ENCODE measurements around the gene HOXA13.

The HOXA13 gene

GRCh38 chr7:27191833-27192545 is 7.9 kb downstream of the HOXA13 start:
- no peak for DNase-seq

DNA sequence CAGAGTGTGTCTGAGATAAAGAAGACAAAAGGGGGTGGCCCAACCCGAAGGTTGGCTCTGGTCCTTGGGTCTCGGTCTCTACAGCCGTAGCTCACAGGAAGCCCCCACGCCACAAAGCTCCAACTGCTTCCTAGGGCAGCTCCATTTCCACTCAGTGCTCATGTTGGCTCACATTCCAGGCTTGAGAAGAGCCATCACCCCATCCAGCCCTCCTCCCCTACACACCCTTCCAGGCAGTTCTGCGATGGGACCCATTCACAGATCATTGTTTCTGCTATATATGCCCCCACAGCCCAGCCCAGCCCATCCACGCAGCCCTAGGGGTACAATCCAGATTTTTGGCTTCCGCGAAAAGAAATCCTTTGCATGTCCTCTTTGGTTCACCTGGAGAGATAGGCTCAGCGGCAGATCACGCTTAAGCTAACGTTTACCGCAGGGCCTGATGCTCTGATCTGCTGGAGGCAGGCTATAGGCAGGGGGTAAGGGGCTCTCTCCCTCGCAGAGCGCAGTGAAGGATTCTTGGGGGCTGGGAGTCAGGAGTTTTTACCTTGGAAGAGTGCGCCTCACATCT is 8.6 kb downstream of the HOXA13 start:
- no peak for DNase-seq

DNA sequence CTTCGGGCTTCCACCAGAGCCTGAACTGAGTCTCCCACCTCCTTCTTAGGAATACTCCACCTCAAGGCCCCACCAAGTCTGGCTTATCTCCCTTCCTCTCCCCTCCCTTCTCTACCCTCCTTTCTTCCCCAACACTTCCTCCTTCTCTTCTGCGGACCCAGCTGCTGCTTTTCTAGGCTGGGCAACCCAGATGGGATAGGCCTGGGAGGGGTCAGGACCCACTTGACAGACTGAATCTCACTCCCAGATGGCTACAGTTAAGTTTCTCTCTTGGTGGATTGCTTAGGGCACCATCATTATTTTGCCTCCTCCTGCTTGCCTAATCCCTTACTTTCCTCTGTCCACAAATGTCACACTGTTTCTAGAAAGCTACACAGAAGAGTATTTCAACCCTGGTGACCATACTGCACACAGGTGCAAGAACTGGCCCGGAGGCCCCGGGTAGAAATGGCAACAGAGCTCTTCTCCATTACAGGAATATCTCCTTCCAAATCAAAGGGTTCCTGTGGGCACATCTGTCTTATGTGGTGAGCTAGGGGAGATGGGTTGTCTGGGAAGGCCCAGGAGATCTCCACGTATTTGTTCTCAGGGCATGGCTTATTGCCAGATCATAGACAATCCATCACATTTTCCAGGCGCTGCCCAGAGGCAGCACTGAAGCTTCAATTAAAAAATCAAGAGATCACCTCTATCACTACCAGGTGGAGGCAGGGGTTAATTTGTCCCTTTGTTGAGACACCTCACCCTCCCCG is 9.7 kb downstream of the HOXA13 start:
- no peak for DNase-seq

DNA sequence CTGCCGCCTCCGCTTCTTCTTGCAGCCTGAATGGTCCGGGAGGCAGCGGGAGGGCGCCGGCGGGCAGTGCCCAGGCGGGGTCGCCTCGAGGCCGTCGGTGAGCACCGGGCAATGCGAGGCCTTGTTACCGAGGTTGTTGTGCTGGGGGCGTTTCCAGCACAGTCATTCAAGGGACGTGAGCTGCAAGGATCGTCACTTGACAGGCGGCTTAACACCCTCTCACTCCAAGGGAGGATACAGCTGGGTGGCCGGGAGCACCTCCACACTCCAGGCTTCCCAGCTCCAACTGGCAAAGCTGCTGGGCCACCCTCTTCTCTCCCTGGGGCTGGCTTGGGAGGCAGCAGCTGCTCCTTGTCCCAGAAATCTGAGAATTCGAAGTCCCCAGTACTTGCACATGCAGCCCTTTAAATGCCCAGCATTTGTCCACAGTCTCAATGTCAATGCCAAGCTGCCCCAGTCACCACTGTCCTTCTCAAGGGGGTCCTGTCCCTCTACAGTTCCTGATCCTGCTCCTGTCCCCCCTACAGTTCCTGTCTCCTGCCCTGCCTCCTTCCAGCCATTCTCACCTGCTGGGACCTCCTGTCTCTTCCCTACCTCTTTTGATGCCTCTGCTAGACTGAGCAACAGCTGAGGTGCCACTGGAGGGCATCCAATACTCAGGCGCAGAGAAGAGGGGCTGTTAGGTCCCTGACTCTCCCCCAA is 10.4 kb downstream of the HOXA13 start:
- DNase-seq, result no peak

DNA sequence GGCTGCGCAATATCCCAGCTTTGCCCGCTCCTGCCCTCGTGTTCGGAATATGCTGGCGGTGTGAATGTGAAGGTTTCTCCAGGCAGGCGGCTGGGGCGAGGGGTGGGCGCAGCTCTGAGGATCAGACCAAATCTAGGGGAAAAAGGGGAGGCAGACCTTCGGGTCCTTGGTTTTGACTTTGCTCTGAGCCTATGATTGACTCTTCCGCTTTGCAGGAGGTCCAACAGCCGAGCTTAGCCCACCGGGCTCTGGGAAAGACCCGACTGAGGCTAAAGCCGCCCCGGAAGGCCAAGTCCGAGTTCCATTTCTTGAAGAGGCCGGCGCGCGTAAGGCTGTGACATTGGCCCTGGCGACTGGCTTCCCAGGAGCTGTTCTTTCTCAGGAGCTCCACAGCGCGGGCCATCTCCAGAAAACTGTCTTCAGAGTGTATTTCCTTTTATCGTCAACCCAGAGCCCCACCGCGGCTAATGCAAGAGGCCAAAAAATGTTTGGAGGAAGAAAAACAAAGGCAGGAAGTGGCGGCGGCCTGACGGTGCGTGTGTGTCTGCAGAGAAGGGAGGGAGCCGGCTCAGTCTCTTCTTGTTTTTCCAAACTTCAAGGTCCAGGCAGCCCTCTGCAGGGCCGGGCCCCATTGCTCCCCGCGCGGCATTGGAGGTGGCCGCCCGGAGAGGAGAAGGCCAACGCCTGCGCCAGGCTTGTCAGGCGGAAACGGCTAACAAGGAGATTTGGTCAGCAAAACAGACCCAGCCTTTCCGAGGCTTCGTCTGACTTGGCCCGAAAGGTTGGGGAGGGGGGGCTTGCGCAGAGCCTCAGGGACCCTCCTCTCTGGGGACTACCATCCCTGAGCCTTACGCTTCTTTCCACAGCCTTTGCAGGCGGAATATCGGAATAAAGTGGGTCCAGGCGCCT is 11.3 kb downstream of the HOXA13 start:
- no peak for DNase-seq

DNA sequence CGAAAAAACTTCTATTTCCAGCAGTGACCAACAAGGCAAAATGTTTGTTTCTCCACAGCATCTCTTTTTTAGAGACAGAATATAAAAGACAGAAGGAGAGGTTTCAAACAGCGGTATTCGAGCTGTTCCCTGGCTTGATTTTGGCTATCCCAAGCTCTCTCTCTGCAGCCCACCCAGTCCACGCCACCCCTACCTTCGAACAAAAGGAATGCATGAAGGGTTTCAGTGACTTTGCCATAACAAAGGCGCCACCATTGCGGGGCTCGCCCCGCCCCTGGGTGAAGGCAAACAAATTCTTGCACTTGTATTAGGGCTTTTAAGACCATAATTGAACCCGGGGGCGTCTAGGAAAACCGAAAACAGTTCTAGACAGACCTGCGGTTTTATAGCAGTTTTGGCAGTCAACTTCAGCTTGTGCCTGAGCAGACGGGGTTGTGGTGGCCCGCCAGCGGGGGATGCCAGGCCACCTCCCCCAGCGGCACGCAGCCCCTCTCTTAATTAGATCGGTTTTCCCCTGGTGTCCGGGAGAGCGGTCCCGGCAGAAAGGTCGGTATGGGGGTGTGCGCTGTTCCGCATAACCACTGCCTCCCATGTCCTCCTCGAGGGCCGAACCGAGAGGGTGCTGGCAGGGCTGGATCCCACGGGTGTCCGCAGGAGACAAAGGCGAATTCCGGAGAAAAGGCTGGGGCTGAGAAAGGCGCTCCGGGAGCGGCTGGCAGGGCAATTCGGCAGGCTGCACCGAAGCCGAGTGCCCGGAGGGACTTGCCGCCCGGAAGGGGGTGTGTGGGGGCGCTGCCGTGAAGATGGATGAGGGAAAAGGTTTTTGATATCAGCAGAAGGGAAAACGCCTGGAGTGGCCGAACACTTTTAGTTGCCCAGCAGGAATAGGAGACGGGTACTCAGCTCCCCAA is 12.2 kb downstream of the HOXA13 start:
- DNase-seq, result no peak

DNA sequence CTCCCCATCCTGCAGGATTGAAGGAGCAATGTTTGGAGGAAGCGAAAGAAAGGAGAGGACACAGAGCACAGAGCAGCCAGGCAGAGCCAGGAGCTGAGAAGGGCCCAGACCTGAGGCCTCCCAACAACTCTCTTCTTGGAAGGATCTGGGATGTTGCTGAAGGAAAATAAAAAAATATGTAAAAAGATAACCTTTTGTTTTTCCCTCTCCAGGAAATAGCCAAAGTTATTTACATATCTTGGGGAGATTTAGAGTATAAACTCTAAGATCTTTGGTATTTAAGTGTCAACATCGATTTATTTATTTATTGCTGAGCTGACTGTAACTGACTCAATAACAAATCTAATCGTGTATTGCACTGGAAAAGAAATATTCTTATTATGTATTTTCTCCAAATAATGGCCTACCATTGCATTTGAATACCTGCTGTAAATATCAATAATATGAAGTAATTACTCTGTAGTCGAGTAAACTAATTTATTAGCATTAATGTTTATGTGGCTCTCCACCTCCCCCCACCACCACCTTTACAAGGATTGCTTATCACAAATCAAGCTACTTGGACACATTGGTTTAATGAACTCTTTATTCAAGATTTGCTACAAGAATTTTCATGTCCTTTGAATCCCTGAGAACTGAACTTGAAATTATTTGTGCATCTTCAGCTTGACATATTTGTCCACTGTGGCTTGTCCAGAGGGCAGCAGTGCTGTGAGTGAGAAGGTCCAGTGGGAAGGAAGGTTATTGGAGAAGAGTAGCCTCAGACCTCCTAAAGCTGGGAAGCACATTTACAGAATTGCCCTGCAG is 13.0 kb downstream of the HOXA13 start:
- no peak for DNase-seq

- no peak for DNase-seq
Observed at GRCh38 chr7:27185854-27186667, 13.8 kb downstream of the HOXA13 start.

- no peak for DNase-seq
Observed at GRCh38 chr7:27185013-27185853, 14.7 kb downstream of the HOXA13 start, which contains the start of gene HOXA11. HOXA11 (minus strand) TSS chr7:27185232; CDS start chr7:27185144, 88 bp downstream.

GRCh38 chr7:27184337-27185012 is 15.4 kb downstream of the HOXA13 start:
- no peak for DNase-seq

DNA sequence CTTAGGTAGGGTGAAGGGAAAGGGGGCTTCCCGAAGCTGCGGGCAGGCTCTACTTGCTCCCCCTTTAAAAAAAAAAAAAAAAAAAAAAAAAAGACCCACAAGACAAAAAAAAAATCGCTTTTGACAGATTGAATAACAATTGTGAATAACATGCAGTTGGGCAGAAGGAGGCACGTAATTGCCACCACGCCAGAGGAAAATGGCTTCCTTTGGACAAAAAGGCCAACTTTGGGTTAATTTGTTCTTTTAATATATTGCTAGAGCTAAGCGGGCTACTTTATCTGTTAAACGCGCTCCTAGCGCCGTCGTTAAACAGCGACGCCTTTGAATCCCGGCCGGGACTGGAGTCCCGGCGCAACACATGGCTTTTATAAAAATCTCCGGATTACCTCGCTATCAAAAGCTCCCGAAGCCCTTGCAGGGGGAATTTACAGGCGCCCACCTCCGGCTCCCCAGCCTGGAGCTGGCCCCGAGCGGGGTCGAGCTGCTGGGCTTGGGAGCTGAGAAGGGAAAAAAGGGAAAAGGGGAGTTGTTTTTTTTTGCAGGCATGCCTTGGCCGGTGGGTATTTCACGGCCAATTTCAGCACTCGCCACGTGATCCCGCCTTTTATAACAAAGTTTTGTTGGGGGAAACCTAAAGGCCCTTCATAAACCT is 16.1 kb downstream of the HOXA13 start:
- DNase-seq, result no peak

- DNase-seq, result no peak
Observed at GRCh38 chr7:27182861-27183681, 16.8 kb downstream of the HOXA13 start.

GRCh38 chr7:27182285-27182841 is 17.5 kb downstream of the HOXA13 start:
- DNase-seq, result no peak

- DNase-seq, result no peak
Observed at GRCh38 chr7:27181795-27182275, 18.1 kb downstream of the HOXA13 start.
